HepG2 (cell line): ENCODE data around the gene ADSL. TPM values are rescaled to one million over a fixed set of nuclear protein-coding genes. Genes with fewer than 3 reads are reported as not detected.

Source experiments
- ARNTL ChIP-seq: sonication (generic); formaldehyde crosslinking; IDR thresholded peaks from 2 replicates; pipeline ENCODE4 v1.4.0; 2020; ENCODE audit warnings: mild to moderate bottlenecking, missing genetic modification reagents
- DPF2 ChIP-seq: sonication (generic); formaldehyde crosslinking; IDR thresholded peaks from 2 replicates; pipeline ENCODE4 v1.4.0; 2020; ENCODE audit warnings: mild to moderate bottlenecking, low read depth, missing genetic modification reagents, borderline replicate concordance
- HDAC2 ChIP-seq: sonication (generic); formaldehyde crosslinking; IDR thresholded peaks from 2 replicates; pipeline ENCODE4 v1.4.0; 2020; ENCODE audit warnings: missing genetic modification reagents
- HNF1B ChIP-seq: sonication (generic); formaldehyde crosslinking; IDR thresholded peaks from 2 replicates; pipeline ENCODE4 v1.5.1; 2020; ENCODE audit warnings: mild to moderate bottlenecking, moderate library complexity, missing genetic modification reagents
- SALL1 ChIP-seq: sonication (generic); formaldehyde crosslinking; IDR thresholded peaks from 2 replicates; pipeline ENCODE4 v1.8.0; 2022; ENCODE audit warnings: mild to moderate bottlenecking, missing genetic modification reagents
- ZNF350 ChIP-seq: sonication (generic); formaldehyde crosslinking; IDR thresholded peaks from 2 replicates; pipeline ENCODE4 v1.4.0; 2020; ENCODE audit warnings: mild to moderate bottlenecking, low read depth, missing genetic modification reagents, borderline replicate concordance
- polyA plus RNA-seq, 8 experiments: library from polyadenylated mRNA; depleted of rRNA in 3 of 8; stranded (reverse) in 7 of 8; unstranded in 1 of 8; fragments of >200 nt; fragmentation: Illumina TruSeq in 4 of 8; extraction: Trizol in 4 of 8; gene quantifications; 2 replicates each; pipeline versions ENCODE4 v1.2.1 to v1.2.3, GENCODE V29; 2011 to 2016; ENCODE audit warnings: low read depth in 4 of 8, missing spikeins in 1 of 8, mixed read lengths in 1 of 8; ENCODE audit not compliant: insufficient read depth in 1 of 8
- total RNA-seq, 5 experiments: library from RNA; depleted of rRNA; stranded (reverse); fragments of >200 nt; fragmentation: Illumina TruSeq; extraction: Trizol; gene quantifications; 2 replicates each; pipeline ENCODE4 v1.2.3, GENCODE V29; 2016; ENCODE audit warnings: low read depth in 1 of 5
- TF ChIP-seq, protein P1 (sequence below), 2 experiments: sonication (generic) in 1 of 2; formaldehyde crosslinking in 1 of 2; IDR thresholded peaks; 2 replicates each; pipeline versions ENCODE4 v1.6.1 to v1.9.0; 2014 to 2022; ENCODE audit warnings: antibody characterized with exemption in 1 of 2, borderline replicate concordance in 1 of 2, inconsistent platforms in 1 of 2, low read depth in 1 of 2, missing genetic modification reagents in 1 of 2
- TF ChIP-seq, protein P2 (sequence below): sonication (generic); formaldehyde crosslinking; IDR thresholded peaks from 2 replicates; pipeline ENCODE4 v1.4.0; 2020; ENCODE audit warnings: missing genetic modification reagents, borderline replicate concordance

The ADSL gene
- total and polyA plus RNA-seq, 2 of the 13 experiments (the other 11 are each of a cell fraction or from before 2014, with no cell fraction given) = 123 to 174 TPM

DNA sequence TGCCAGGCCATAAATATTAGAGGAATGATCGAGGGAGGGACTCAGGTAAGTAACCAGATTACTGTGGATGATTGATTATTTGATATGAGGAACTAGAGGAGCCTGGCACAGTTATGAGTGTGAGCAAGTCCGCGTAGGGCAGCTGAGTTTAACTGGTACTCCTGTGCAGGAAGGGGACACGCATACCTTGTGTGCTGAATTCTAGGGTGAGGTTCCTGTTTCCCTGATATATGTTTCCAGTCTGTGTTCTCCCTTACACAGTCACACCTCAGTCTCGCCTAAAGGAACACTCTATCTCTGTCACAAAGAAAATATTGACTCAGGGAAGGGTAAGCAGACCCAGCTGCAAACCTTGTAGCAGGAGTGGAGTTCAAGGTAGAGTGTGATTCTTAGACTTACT lies 41.4 kb downstream of the ADSL start (continued):
- TF ChIP-seq, protein P1, sequence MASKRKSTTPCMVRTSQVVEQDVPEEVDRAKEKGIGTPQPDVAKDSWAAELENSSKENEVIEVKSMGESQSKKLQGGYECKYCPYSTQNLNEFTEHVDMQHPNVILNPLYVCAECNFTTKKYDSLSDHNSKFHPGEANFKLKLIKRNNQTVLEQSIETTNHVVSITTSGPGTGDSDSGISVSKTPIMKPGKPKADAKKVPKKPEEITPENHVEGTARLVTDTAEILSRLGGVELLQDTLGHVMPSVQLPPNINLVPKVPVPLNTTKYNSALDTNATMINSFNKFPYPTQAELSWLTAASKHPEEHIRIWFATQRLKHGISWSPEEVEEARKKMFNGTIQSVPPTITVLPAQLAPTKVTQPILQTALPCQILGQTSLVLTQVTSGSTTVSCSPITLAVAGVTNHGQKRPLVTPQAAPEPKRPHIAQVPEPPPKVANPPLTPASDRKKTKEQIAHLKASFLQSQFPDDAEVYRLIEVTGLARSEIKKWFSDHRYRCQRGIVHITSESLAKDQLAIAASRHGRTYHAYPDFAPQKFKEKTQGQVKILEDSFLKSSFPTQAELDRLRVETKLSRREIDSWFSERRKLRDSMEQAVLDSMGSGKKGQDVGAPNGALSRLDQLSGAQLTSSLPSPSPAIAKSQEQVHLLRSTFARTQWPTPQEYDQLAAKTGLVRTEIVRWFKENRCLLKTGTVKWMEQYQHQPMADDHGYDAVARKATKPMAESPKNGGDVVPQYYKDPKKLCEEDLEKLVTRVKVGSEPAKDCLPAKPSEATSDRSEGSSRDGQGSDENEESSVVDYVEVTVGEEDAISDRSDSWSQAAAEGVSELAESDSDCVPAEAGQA (IDR thresholded peaks at IDR 0.05; ENCODE audit: low read depth) = no peak
- TF ChIP-seq, protein P1 (CRISPR knock-in tag; IDR thresholded peaks at IDR 0.05; ENCODE audit: borderline replicate concordance) = no peak
- TF ChIP-seq DPF2 (CRISPR knock-in tag) (0 out of 2 replicates have a peak, but pooled peaks have one; percentile 17), ZNF350 (CRISPR knock-in tag) (no peak), HDAC2 (CRISPR knock-in tag) (0 out of 2 replicates have a peak, but pooled peaks have one; percentile 12), ARNTL (CRISPR knock-in tag) (no peak), SALL1 (CRISPR knock-in tag) (peak; percentile 13; the same call in 1 of the 2 replicates), HNF1B (CRISPR knock-in tag) (0 out of 2 replicates have a peak, but pooled peaks have one; percentile 13)
- TF ChIP-seq, protein P2, sequence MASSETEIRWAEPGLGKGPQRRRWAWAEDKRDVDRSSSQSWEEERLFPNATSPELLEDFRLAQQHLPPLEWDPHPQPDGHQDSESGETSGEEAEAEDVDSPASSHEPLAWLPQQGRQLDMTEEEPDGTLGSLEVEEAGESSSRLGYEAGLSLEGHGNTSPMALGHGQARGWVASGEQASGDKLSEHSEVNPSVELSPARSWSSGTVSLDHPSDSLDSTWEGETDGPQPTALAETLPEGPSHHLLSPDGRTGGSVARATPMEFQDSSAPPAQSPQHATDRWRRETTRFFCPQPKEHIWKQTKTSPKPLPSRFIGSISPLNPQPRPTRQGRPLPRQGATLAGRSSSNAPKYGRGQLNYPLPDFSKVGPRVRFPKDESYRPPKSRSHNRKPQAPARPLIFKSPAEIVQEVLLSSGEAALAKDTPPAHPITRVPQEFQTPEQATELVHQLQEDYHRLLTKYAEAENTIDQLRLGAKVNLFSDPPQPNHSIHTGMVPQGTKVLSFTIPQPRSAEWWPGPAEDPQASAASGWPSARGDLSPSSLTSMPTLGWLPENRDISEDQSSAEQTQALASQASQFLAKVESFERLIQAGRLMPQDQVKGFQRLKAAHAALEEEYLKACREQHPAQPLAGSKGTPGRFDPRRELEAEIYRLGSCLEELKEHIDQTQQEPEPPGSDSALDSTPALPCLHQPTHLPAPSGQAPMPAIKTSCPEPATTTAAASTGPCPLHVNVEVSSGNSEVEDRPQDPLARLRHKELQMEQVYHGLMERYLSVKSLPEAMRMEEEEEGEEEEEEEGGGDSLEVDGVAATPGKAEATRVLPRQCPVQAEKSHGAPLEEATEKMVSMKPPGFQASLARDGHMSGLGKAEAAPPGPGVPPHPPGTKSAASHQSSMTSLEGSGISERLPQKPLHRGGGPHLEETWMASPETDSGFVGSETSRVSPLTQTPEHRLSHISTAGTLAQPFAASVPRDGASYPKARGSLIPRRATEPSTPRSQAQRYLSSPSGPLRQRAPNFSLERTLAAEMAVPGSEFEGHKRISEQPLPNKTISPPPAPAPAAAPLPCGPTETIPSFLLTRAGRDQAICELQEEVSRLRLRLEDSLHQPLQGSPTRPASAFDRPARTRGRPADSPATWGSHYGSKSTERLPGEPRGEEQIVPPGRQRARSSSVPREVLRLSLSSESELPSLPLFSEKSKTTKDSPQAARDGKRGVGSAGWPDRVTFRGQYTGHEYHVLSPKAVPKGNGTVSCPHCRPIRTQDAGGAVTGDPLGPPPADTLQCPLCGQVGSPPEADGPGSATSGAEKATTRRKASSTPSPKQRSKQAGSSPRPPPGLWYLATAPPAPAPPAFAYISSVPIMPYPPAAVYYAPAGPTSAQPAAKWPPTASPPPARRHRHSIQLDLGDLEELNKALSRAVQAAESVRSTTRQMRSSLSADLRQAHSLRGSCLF (CRISPR knock-in tag) = no peak
